Type B pancreatic cell (in vitro differentiated cells): ENCODE results near the gene BNC1. TPM values are rescaled to one million over a fixed set of nuclear protein-coding genes. Genes with fewer than 3 reads are reported as not detected.

ENCODE experiments used
- DNase-seq: peaks from one replicate; pipeline ENCODE4 v3.0.0; 2021; ENCODE audit warnings: mixed read lengths; ENCODE audit not compliant: unreplicated experiment; ENCODE audit errors: extremely low spot score
- H3K27ac Mint-ChIP-seq: 2 replicates; pipeline ENCODE4 v1.8.0; 2021; ENCODE audit warnings: mild to moderate bottlenecking, mixed read lengths
- H3K27me3 Mint-ChIP-seq: 2 replicates; pipeline ENCODE4 v1.8.0; 2021; ENCODE audit warnings: mixed read lengths
- H3K36me3 Mint-ChIP-seq: 2 replicates; pipeline ENCODE4 v1.8.0; 2021; ENCODE audit warnings: mixed read lengths
- H3K4me1 Mint-ChIP-seq: one replicate; pipeline ENCODE4 v1.8.0; 2021; ENCODE audit warnings: mixed read lengths; ENCODE audit not compliant: unreplicated experiment
- H3K4me3 Mint-ChIP-seq: 2 replicates; pipeline ENCODE4 v1.8.0; 2021; ENCODE audit warnings: mild to moderate bottlenecking, mixed read lengths
- H3K9me3 Mint-ChIP-seq: 2 replicates; pipeline ENCODE4 v1.8.0; 2021; ENCODE audit warnings: mixed read lengths
- total RNA-seq: library from RNA; stranded (reverse); gene quantifications from 2 replicates; pipeline ENCODE4 v1.2.1, GENCODE V29; 2021; ENCODE audit warnings: low replicate concordance
- TF ChIP-seq, protein P1 (sequence below): fragments of 200-600 bp; sonication (generic); conservative IDR thresholded peaks from 2 replicates; pipeline ENCODE4 v1.5.0; 2021; ENCODE audit warnings: antibody characterized with exemption, mild to moderate bottlenecking

BNC1 gene
- total RNA-seq, 1 donor from 2014 or later = 7.0 TPM

DNA sequence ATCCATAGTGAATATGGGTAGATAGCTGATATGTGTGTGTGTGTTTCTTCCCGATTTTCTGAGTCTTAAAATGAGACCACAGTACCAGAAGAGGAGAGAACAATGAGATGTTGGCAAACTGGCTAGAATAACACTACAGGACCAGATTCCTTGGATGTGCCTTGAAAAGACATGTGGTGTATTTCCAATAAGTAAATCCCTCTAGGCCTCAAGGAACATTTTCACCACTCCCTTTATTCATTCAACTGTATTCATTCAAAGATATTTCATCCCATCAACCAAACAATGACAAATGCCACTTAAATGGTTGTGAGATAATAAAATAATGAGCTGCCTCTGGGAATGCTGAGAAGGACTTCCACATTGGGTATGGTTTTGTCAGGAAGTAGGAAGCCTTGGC, 8.7 kb upstream of the BNC1 start:
- Mint-ChIP-seq H3K27ac (no peak overlapping the region), H3K4me1 (peaks cover 9% of the 10 kb centered on the region), H3K4me3 (no peak overlapping the region), H3K36me3 (peaks cover 4% of the 10 kb centered on the region), H3K9me3 (peaks cover 4% of the 10 kb centered on the region), H3K27me3 (peaks cover 21% of the 10 kb centered on the region)
- no peak for DNase-seq
- TF ChIP-seq, protein P1, sequence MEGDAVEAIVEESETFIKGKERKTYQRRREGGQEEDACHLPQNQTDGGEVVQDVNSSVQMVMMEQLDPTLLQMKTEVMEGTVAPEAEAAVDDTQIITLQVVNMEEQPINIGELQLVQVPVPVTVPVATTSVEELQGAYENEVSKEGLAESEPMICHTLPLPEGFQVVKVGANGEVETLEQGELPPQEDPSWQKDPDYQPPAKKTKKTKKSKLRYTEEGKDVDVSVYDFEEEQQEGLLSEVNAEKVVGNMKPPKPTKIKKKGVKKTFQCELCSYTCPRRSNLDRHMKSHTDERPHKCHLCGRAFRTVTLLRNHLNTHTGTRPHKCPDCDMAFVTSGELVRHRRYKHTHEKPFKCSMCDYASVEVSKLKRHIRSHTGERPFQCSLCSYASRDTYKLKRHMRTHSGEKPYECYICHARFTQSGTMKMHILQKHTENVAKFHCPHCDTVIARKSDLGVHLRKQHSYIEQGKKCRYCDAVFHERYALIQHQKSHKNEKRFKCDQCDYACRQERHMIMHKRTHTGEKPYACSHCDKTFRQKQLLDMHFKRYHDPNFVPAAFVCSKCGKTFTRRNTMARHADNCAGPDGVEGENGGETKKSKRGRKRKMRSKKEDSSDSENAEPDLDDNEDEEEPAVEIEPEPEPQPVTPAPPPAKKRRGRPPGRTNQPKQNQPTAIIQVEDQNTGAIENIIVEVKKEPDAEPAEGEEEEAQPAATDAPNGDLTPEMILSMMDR = no peak

DNA sequence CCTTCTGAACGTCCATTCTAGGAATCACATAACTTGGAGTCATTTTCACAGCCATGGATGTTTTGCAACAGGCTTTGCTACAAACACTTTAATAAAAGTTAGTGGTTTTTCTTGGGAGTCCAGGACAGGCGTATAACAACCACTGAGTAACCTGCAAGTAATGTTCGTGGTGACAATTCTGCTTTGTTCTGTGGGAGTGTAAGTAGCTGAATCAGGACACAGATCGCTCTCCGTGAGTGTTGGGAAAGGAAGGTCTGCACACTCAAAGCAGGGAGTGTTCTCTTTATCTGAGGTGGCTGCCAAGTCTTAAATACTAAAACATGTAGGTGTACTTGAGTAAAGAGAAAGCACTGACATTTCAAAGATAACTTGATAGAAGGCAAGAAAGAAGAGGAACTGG, 7.9 kb upstream of the BNC1 start:
- Mint-ChIP-seq H3K9me3 (peaks cover 4% of the 10 kb centered on the region), H3K27ac (no peak overlapping the region), H3K36me3 (peaks cover 4% of the 10 kb centered on the region), H3K4me1 (peaks cover 9% of the 10 kb centered on the region), H3K27me3 (peaks cover 29% of the 10 kb centered on the region), H3K4me3 (no peak overlapping the region)
- TF ChIP-seq, protein P1 = no peak
- no peak for DNase-seq

DNA sequence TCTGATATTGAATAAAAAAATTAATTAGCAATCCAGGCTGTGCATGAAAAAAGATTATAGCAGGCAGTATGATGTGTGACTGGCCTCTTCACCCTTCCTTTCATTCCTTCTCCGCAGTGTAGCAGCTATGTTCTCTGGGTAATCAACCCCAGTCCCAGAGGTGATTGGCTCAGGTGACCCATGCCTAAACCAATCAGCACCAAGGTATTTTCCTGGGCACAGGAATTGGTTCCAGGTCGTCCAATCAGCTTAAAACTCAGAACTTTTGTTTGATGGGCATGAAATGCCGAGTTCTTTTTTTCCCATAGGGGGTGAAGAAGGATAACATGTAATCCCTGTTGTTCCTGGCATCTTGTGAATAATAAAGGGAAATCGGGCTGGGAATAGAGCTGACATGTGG, 5.8 kb upstream of the BNC1 start:
- Mint-ChIP-seq H3K4me1 (peaks cover 9% of the 10 kb centered on the region), H3K27ac (no peak overlapping the region), H3K27me3 (peaks cover 47% of the 10 kb centered on the region), H3K9me3 (no peaks in the 10 kb centered on the region), H3K4me3 (no peak overlapping the region), H3K36me3 (peaks cover 6% of the 10 kb centered on the region)
- no peak for DNase-seq
- TF ChIP-seq, protein P1 = no peak

DNA sequence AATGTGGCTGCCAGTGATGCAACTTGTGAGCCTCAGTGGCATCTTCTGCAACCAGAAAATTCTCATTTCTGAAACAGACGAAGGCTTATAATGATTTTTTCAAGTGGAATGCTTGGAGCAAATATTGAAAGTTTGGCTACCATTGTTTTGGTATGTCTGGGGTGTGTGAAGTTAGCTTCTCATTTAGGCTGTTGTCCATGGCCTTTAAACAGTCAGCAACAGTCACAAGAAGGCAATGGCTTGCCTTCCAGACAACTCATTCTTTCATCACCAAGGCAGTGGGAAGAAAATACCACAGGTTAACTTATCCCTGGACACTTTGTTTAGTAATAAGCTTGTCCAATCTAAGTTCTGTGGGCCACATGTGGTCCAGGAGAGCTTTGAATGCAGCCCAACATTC, 4.7 kb upstream of the BNC1 start:
- Mint-ChIP-seq H3K9me3 (no peaks in the 10 kb centered on the region), H3K27me3 (peaks cover 52% of the 10 kb centered on the region), H3K36me3 (peaks cover 3% of the 10 kb centered on the region), H3K4me1 (peaks cover 9% of the 10 kb centered on the region), H3K4me3 (no peak overlapping the region), H3K27ac (no peak overlapping the region)
- TF ChIP-seq, protein P1 = no peak
- DNase-seq = no peak

DNA sequence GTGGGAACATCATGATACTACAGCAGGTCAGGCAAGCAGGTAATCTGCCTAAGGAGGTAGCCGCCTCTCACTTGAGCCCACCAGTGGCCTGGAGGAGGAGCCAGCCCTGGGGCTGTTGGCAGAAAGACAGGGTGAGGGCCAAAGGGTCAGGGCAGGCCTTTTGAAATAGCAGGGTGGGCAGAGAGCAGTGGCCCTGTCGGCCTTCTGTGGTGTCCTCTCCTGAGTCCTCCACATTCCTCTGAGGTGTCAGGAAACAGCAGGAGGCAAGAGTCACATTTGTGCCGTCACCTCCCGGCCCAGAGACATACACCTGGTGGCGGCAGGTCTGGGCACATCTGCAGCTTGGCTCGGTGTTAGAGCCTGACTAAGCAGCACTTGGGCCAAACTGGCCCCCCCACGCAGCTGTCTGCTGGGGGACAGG, 3.9 kb upstream of the BNC1 start:
- H3K9me3 Mint-ChIP-seq = no peaks in the 10 kb centered on the region
- TF ChIP-seq, protein P1 = no peak
- no peak for DNase-seq
- peaks cover 3% of the 10 kb centered on the region for H3K36me3 Mint-ChIP-seq
- H3K4me3 Mint-ChIP-seq = no peak overlapping the region
- peaks cover 58% of the 10 kb centered on the region for H3K27me3 Mint-ChIP-seq
- peaks cover 8% of the 10 kb centered on the region for H3K4me1 Mint-ChIP-seq
- H3K27ac Mint-ChIP-seq = no peak overlapping the region

DNA sequence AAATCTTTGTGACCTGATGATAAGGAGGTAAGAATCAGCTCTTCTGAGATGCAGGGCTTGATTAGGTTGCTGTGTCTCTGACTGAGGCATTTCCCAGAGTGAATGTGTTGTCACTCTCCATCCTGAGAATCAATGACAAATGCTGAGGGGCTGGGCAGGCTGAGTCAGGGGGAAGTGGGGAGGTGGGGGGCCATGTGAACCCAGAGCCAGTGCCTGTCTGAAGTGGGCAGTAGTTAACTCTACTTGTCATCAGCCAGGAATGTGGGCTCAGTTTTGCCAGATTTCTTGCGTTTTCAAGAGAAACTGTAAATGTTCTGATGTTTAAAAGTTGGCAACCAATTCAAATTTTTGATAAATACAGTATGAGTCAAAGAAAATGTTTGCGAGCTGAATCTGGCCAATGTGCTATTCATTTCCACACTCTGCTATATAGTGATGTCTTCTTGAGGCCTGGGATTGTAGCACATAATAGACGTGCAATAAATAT, 3.1 kb upstream of the BNC1 start:
- Mint-ChIP-seq H3K36me3 (peaks cover 3% of the 10 kb centered on the region), H3K4me1 (peaks cover 3% of the 10 kb centered on the region), H3K27me3 (peaks cover 63% of the 10 kb centered on the region), H3K4me3 (no peak overlapping the region), H3K27ac (no peak overlapping the region), H3K9me3 (no peaks in the 10 kb centered on the region)
- DNase-seq = no peak
- TF ChIP-seq, protein P1 = no peak
